ENCODE results near the gene SAMD1.

- no peak for TF ChIP-seq CTCF (conservative IDR thresholded peaks at IDR 0.05; ENCODE audit: low read depth, low read length)
- no peak for TF ChIP-seq EZH2 (IDR thresholded peaks at IDR 0.05; ENCODE audit: low read length, unreplicated experiment)
These were observed 25.2 kb upstream of the SAMD1 start for GRCh38 chr19:14115756-14116155.

Data from PC-3 (cell line).